IgD-negative memory B cell (primary cell): Measurements from ENCODE around the gene DGCR8. TPM values are rescaled to one million over a fixed set of nuclear protein-coding genes. Genes with fewer than 3 reads are reported as not detected.

Source experiments
- H3K27ac Mint-ChIP-seq, 3 donors: one replicate each; pipeline ENCODE4 v1.8.0; 2020 to 2022; ENCODE audit warnings: mild to moderate bottlenecking in 3 of 3, mixed read lengths in 3 of 3, moderate library complexity in 1 of 3
- H3K27me3 Mint-ChIP-seq: one replicate; pipeline ENCODE4 v1.8.0; 2021; ENCODE audit warnings: mixed read lengths
- H3K36me3 Mint-ChIP-seq: one replicate; pipeline ENCODE4 v1.8.0; 2020; ENCODE audit warnings: mild to moderate bottlenecking, mixed read lengths
- H3K4me1 Mint-ChIP-seq, 3 donors: one replicate each; pipeline ENCODE4 v1.8.0; 2020 to 2022; ENCODE audit warnings: mixed read lengths in 3 of 3, mild to moderate bottlenecking in 1 of 3
- H3K4me3 Mint-ChIP-seq, 4 donors: one replicate each; pipeline ENCODE4 v1.8.0; 2020 to 2022; ENCODE audit warnings: mild to moderate bottlenecking in 4 of 4, mixed read lengths in 4 of 4, moderate library complexity in 3 of 4
- H3K9me3 Mint-ChIP-seq, 3 donors: one replicate each; pipeline ENCODE4 v1.8.0; 2020 to 2021; ENCODE audit warnings: mixed read lengths in 3 of 3, mild to moderate bottlenecking in 1 of 3
- polyA plus RNA-seq: library from polyadenylated mRNA; unstranded; fragments of 300-500 nt; fragmentation: Illumina TruSeq; gene quantifications from one replicate; pipeline ENCODE4 v1.2.3, GENCODE V29; 2021

The DGCR8 gene
- polyA plus RNA-seq, 1 donor from 2014 or later, result 4.8 TPM

- Mint-ChIP-seq H3K27me3 (no peaks in the 10 kb centered on the region), H3K4me3 (peak overlapping the region in 1 of 4 donors; percentile 36), H3K9me3 (no peaks in the 10 kb centered on the region), H3K27ac (peak overlapping the region in 1 of 3 donors; percentile 32), H3K4me1 (peaks cover 0 to 4% (median 0%) of the 10 kb centered on the region in 3 donors), H3K36me3 (no peaks in the 10 kb centered on the region)
Observed at GRCh38 chr22:20125201-20126174, 45.4 kb downstream of the DGCR8 start.

- H3K27me3 Mint-ChIP-seq, result no peaks in the 10 kb centered on the region
- H3K9me3 Mint-ChIP-seq, result no peaks in the 10 kb centered on the region
- peak overlapping the region in 1 of 4 donors; percentile 89 for H3K4me3 Mint-ChIP-seq
- peaks cover 0 to 4% (median 0%) of the 10 kb centered on the region in 3 donors for H3K4me1 Mint-ChIP-seq
- no peaks in the 10 kb centered on the region for H3K36me3 Mint-ChIP-seq
- peak overlapping the region in 2 of 3 donors; percentile 31 to 74 for H3K27ac Mint-ChIP-seq
Observed at GRCh38 chr22:20126284-20127029, 46.4 kb downstream of the DGCR8 start.

- no peaks in the 10 kb centered on the region for H3K9me3 Mint-ChIP-seq
- peak overlapping the region in 1 of 4 donors; percentile 89 for H3K4me3 Mint-ChIP-seq
- H3K27ac Mint-ChIP-seq, result peak overlapping the region in 2 of 3 donors; percentile 19 to 74
- no peaks in the 10 kb centered on the region for H3K36me3 Mint-ChIP-seq
- H3K27me3 Mint-ChIP-seq, result no peaks in the 10 kb centered on the region
- peaks cover 0 to 1% (median 0%) of the 10 kb centered on the region in 3 donors for H3K4me1 Mint-ChIP-seq
Observed at GRCh38 chr22:20127318-20127868, 47.4 kb downstream of the DGCR8 start.

- Mint-ChIP-seq H3K27me3 (no peaks in the 10 kb centered on the region), H3K36me3 (no peaks in the 10 kb centered on the region), H3K27ac (peak overlapping the region; percentile 43 to 85 (median 74)), H3K4me1 (peaks cover 0 to 2% (median 1%) of the 10 kb centered on the region in 3 donors), H3K9me3 (no peaks in the 10 kb centered on the region), H3K4me3 (peak overlapping the region in 2 of 4 donors; percentile 39 to 89)
Observed at GRCh38 chr22:20127869-20128618, 48.0 kb downstream of the DGCR8 start.

- Mint-ChIP-seq H3K9me3 (no peaks in the 10 kb centered on the region), H3K27me3 (no peaks in the 10 kb centered on the region), H3K36me3 (no peaks in the 10 kb centered on the region), H3K4me3 (peak overlapping the region in 1 of 4 donors; percentile 89), H3K27ac (peak overlapping the region in 2 of 3 donors; percentile 43 to 74), H3K4me1 (peaks cover 0 to 3% (median 1%) of the 10 kb centered on the region in 3 donors)
Observed at GRCh38 chr22:20128619-20128901, 48.5 kb downstream of the DGCR8 start.

- no peaks in the 10 kb centered on the region for H3K27me3 Mint-ChIP-seq
- no peaks in the 10 kb centered on the region for H3K36me3 Mint-ChIP-seq
- H3K4me3 Mint-ChIP-seq, result peak overlapping the region in 3 of 4 donors; percentile 37 to 89 (median 44)
- no peaks in the 10 kb centered on the region for H3K9me3 Mint-ChIP-seq
- H3K27ac Mint-ChIP-seq, result peak overlapping the region; percentile 43 to 81 (median 74)
- H3K4me1 Mint-ChIP-seq, result peaks cover 0 to 3% (median 2%) of the 10 kb centered on the region in 3 donors
Observed at GRCh38 chr22:20128902-20129746, 49.1 kb downstream of the DGCR8 start.

GRCh38 chr22:20129747-20130014 lies 49.6 kb downstream of the DGCR8 start:
- peak overlapping the region in 1 of 4 donors; percentile 89 for H3K4me3 Mint-ChIP-seq
- peaks cover 3 to 5% (median 4%) of the 10 kb centered on the region in 3 donors for H3K4me1 Mint-ChIP-seq
- H3K27me3 Mint-ChIP-seq, result no peaks in the 10 kb centered on the region
- no peaks in the 10 kb centered on the region for H3K36me3 Mint-ChIP-seq
- H3K27ac Mint-ChIP-seq, result no peak overlapping the region
- H3K9me3 Mint-ChIP-seq, result no peaks in the 10 kb centered on the region

- H3K27ac Mint-ChIP-seq, result peak overlapping the region in 1 of 3 donors; percentile 79
- no peaks in the 10 kb centered on the region for H3K36me3 Mint-ChIP-seq
- H3K4me1 Mint-ChIP-seq, result peaks cover 3 to 7% (median 4%) of the 10 kb centered on the region in 3 donors
- H3K9me3 Mint-ChIP-seq, result no peaks in the 10 kb centered on the region
- H3K27me3 Mint-ChIP-seq, result no peaks in the 10 kb centered on the region
- peak overlapping the region; percentile 49 to 82 (median 72) for H3K4me3 Mint-ChIP-seq
Observed at GRCh38 chr22:20130319-20130718, 50.3 kb downstream of the DGCR8 start.

- H3K9me3 Mint-ChIP-seq, result no peaks in the 10 kb centered on the region
Observed at GRCh38 chr22:20130731-20131596, 50.9 kb downstream of the DGCR8 start.

GRCh38 chr22:20131597-20131858 lies 51.5 kb downstream of the DGCR8 start, which contains the start of gene ZDHHC8:
ZDHHC8 (plus strand) TSS chr22:20131804; CDS start chr22:20131948, 144 bp downstream.
- Mint-ChIP-seq H3K4me3 (peak within 1 kb of the TSS; percentile 75 to 91 (median 82)), H3K36me3 (no peaks in the 10 kb centered on the region), H3K27me3 (no peaks in the 10 kb centered on the region), H3K9me3 (no peaks in the 10 kb centered on the region), H3K4me1 (peaks cover 4 to 11% (median 6%) of the 10 kb centered on the region in 3 donors), H3K27ac (peak within 1 kb of the TSS in 2 of 3 donors; percentile 31 to 78)

More at GRCh38 chr22:20130731-20131596, 50.9 kb downstream of the DGCR8 start:
- peak overlapping the region in 2 of 3 donors; percentile 78 to 79 for H3K27ac Mint-ChIP-seq
- peak overlapping the region; percentile 65 to 83 (median 80) for H3K4me3 Mint-ChIP-seq
- H3K4me1 Mint-ChIP-seq, result peaks cover 3 to 7% (median 4%) of the 10 kb centered on the region in 3 donors
- no peaks in the 10 kb centered on the region for H3K27me3 Mint-ChIP-seq
- H3K36me3 Mint-ChIP-seq, result no peaks in the 10 kb centered on the region

- no peaks in the 10 kb centered on the region for H3K9me3 Mint-ChIP-seq
- H3K4me1 Mint-ChIP-seq, result peaks cover 4 to 12% (median 6%) of the 10 kb centered on the region in 3 donors
- H3K27ac Mint-ChIP-seq, result no peak overlapping the region
Observed at GRCh38 chr22:20131859-20132685, 52.0 kb downstream of the DGCR8 start.

GRCh38 chr22:20132686-20133246 lies 52.7 kb downstream of the DGCR8 start:
- peak overlapping the region in 1 of 3 donors; percentile 31 for H3K27ac Mint-ChIP-seq
- no peaks in the 10 kb centered on the region for H3K9me3 Mint-ChIP-seq
- H3K4me1 Mint-ChIP-seq, result peaks cover 4 to 12% (median 10%) of the 10 kb centered on the region in 3 donors
- H3K4me3 Mint-ChIP-seq, result peak overlapping the region; percentile 75 to 91 (median 86)
- H3K36me3 Mint-ChIP-seq, result no peaks in the 10 kb centered on the region
- no peaks in the 10 kb centered on the region for H3K27me3 Mint-ChIP-seq

More at GRCh38 chr22:20131859-20132685, 52.0 kb downstream of the DGCR8 start:
- no peaks in the 10 kb centered on the region for H3K27me3 Mint-ChIP-seq
- H3K36me3 Mint-ChIP-seq, result no peaks in the 10 kb centered on the region
- peak overlapping the region in 3 of 4 donors; percentile 75 to 91 (median 82) for H3K4me3 Mint-ChIP-seq
